HepG2 (cell line): ENCODE data around the gene CDK1. TPM values are rescaled to one million over a fixed set of nuclear protein-coding genes. Genes with fewer than 3 reads are reported as not detected.
A peak's percentile ranks its signal among the peaks of the same experiment; 100 is the strongest.

ENCODE experiments used
- ATAC-seq: fragments of 200-7000 bp; cut with Tn5 transposase; 3 replicates; pipeline ENCODE4 v1.9.1; 2020; ENCODE audit warnings: mild to moderate bottlenecking, moderate library complexity
- BruUV-seq: library from RNA; stranded (reverse); fragments of 400-500 nt; replicated peaks from 2 replicates; lab custom pipeline; 2021; lab: Mats Ljungman, UMichigan
- CTCF ChIA-PET: fragments of 300-600 bp; formaldehyde crosslinking; extraction: SDS; loops from one replicate; lab custom pipeline; 2021; ENCODE audit warnings: low total read pairs, inconsistent platforms, low intra/inter-chr PET ratio; lab: Yijun Ruan, JAX
- POLR2A ChIA-PET: fragments of 350-600 bp; sonication (Branson Sonifier 250); formaldehyde crosslinking; loops from one replicate; lab custom pipeline; 2020; ENCODE audit warnings: antibody characterized with exemption, inconsistent platforms; lab: Yijun Ruan, JAX
- DNase-seq: peaks from one replicate; pipeline ENCODE4 v3.0.0-alpha.2; 2015; ENCODE audit warnings: low spot score
- FAIRE-seq: peaks from 3 replicates; lab custom pipeline; 2011; peaks lifted over from hg19 to GRCh38; lab: Jason Lieb, UNC
- H2AFZ ChIP-seq: one replicate; pipeline ENCODE4 v1.6.1; 2011; ENCODE audit warnings: low read length, inconsistent platforms
- H3K27ac ChIP-seq: fragments of 300-600 bp; 3 replicates; pipeline ENCODE4 v1.8.0; 2011; ENCODE audit warnings: mixed run types, mild to moderate bottlenecking, mixed read lengths, low read length, inconsistent platforms; ENCODE audit not compliant: insufficient read depth; ENCODE audit errors: extremely low read length
- H3K27me3 ChIP-seq, 2 experiments: fragments of 200-600 bp in 1 of 2; 2 replicates in 1 of 2; 3 replicates in 1 of 2; pipeline versions ENCODE4 v1.6.0 to v1.8.0; 2011; ENCODE audit warnings: low read length in 2 of 2, mild to moderate bottlenecking in 2 of 2, moderate library complexity in 2 of 2, inconsistent platforms in 1 of 2; ENCODE audit not compliant: insufficient read depth in 2 of 2, control insufficient read depth in 1 of 2
- H3K36me3 ChIP-seq, 2 experiments: fragments of 200-600 bp in 1 of 2; replicated peaks in 1 of 2; 2 replicates in 1 of 2; 3 replicates in 1 of 2; pipeline versions ENCODE4 v1.5.1 to v1.8.0; 2011; ENCODE audit warnings: low read length in 2 of 2, inconsistent platforms in 1 of 2; ENCODE audit not compliant: insufficient read depth in 2 of 2, control insufficient read depth in 1 of 2
- H3K4me1 ChIP-seq: 2 replicates; pipeline ENCODE4 v1.5.1; 2012; ENCODE audit warnings: low read length, inconsistent platforms; ENCODE audit not compliant: insufficient read depth
- H3K4me2 ChIP-seq: 2 replicates; pipeline ENCODE4 v1.6.0; 2011; ENCODE audit warnings: low read depth, low read length, inconsistent platforms
- H3K4me3 ChIP-seq, 3 experiments: fragments of 200-600 bp in 1 of 3; sonication (generic), shearing (Covaris generic) in 1 of 3; replicated peaks in 1 of 3; 2 replicates each; pipeline ENCODE4 v1.5.1; 2011 to 2016; ENCODE audit warnings: low read length in 3 of 3, inconsistent platforms in 2 of 3, low read depth in 2 of 3, mild to moderate bottlenecking in 2 of 3, control low read depth in 1 of 3, mixed read lengths in 1 of 3; ENCODE audit not compliant: insufficient read depth in 1 of 3
- H3K79me2 ChIP-seq: one replicate; pipeline ENCODE4 v1.6.1; 2011; ENCODE audit warnings: low read length, inconsistent platforms; ENCODE audit not compliant: insufficient read depth
- H3K9ac ChIP-seq: 2 replicates; pipeline ENCODE4 v1.6.0; 2011; ENCODE audit warnings: mild to moderate bottlenecking, low read depth, low read length, inconsistent platforms; ENCODE audit not compliant: insufficient read depth
- H3K9me3 ChIP-seq: 2 replicates; pipeline ENCODE4 v1.5.1; 2012; ENCODE audit warnings: mild to moderate bottlenecking, low read length
- H4K20me1 ChIP-seq: 2 replicates; pipeline ENCODE4 v1.6.0; 2011; ENCODE audit warnings: inconsistent platforms, mild to moderate bottlenecking, low read length, moderate library complexity; ENCODE audit not compliant: insufficient read depth
- CEBPG ChIP-seq: IDR thresholded peaks from 2 replicates; pipeline ENCODE4 v1.6.1; 2016
- EP300 ChIP-seq, 3 experiments: sonication (generic) in 1 of 3; formaldehyde crosslinking in 1 of 3; IDR thresholded peaks; 2 replicates each; pipeline versions ENCODE4 v1.5.1 to v1.6.1; 2011 to 2020; ENCODE audit warnings: low read depth in 2 of 3, low read length in 2 of 3, borderline replicate concordance in 1 of 3, improper control_type of control experiment in 1 of 3, mild to moderate bottlenecking in 1 of 3, missing genetic modification reagents in 1 of 3, moderate library complexity in 1 of 3
- FOXP1 ChIP-seq, 2 experiments: fragments of 450-650 bp in 1 of 2; IDR thresholded peaks; 2 replicates each; pipeline ENCODE4 v1.6.1; 2017 to 2018; ENCODE audit warnings: antibody characterized with exemption in 1 of 2
- ISL2 ChIP-seq: sonication (generic); formaldehyde crosslinking; IDR thresholded peaks from 2 replicates; pipeline ENCODE4 v1.5.0; 2020; ENCODE audit warnings: missing genetic modification reagents
- MAFK ChIP-seq, 2 experiments: IDR thresholded peaks in 1 of 2; conservative IDR thresholded peaks in 1 of 2; 2 replicates each; pipeline ENCODE4 v1.6.1; 2011; ENCODE audit warnings: improper control_type of control experiment in 2 of 2, low read length in 2 of 2
- MED1 ChIP-seq: sonication (generic); formaldehyde crosslinking; IDR thresholded peaks from 2 replicates; pipeline ENCODE4 v1.4.0; 2020; ENCODE audit warnings: missing genetic modification reagents
- PPARG ChIP-seq: conservative IDR thresholded peaks from 2 replicates; pipeline ENCODE4 v1.6.1; 2016; ENCODE audit warnings: missing biosample characterization, missing genetic modification reagents
- RXRB ChIP-seq: IDR thresholded peaks from 2 replicates; pipeline ENCODE4 v1.6.1; 2016; ENCODE audit warnings: borderline replicate concordance, missing genetic modification reagents, missing compliant biosample characterization
- SAP130 ChIP-seq: IDR thresholded peaks from 2 replicates; pipeline ENCODE4 v1.6.1; 2016; ENCODE audit warnings: low read depth
- SOX13 ChIP-seq, 3 experiments: fragments of 450-650 bp in 1 of 3; sonication (generic) in 1 of 3; formaldehyde crosslinking in 1 of 3; IDR thresholded peaks in 2 of 3; conservative IDR thresholded peaks in 1 of 3; 2 replicates each; pipeline versions ENCODE4 v1.5.0 to v1.6.1; 2016 to 2020; ENCODE audit warnings: antibody characterized with exemption in 1 of 3, mild to moderate bottlenecking in 1 of 3, missing compliant biosample characterization in 1 of 3, missing genetic modification reagents in 1 of 3, moderate library complexity in 1 of 3
- WGBS: methylation state at CpG from one replicate; pipeline ENCODE4 v1.1.6; 2017; ENCODE audit warnings: low lambda C conversion rate; 5-methylcytosine and 5-hydroxymethylcytosine counted together
- in situ Hi-C: cut with HindIII; loops from 2 replicates; pipeline ENCODE4 v1.10.0; 2017; ENCODE audit warnings: low pct_unique_long_range_greater_than_20kb; ENCODE audit not compliant: extremely low pct_ligation_motif_present
- intact Hi-C: fragments of 100-400 bp; cut with micrococcal nuclease; formaldehyde crosslinking; loops from one replicate; pipeline ENCODE4 v1.10.0; 2022; ENCODE audit not compliant: unreplicated experiment
- polyA plus RNA-seq, 8 experiments: library from polyadenylated mRNA; depleted of rRNA in 3 of 8; stranded (reverse) in 7 of 8; unstranded in 1 of 8; fragments of >200 nt; fragmentation: Illumina TruSeq in 4 of 8; extraction: Trizol in 4 of 8; gene quantifications; 2 replicates each; pipeline versions ENCODE4 v1.2.1 to v1.2.3, GENCODE V29; 2011 to 2016; ENCODE audit warnings: low read depth in 4 of 8, missing spikeins in 1 of 8, mixed read lengths in 1 of 8; ENCODE audit not compliant: insufficient read depth in 1 of 8
- total RNA-seq, 5 experiments: library from RNA; depleted of rRNA; stranded (reverse); fragments of >200 nt; fragmentation: Illumina TruSeq; extraction: Trizol; gene quantifications; 2 replicates each; pipeline ENCODE4 v1.2.3, GENCODE V29; 2016; ENCODE audit warnings: low read depth in 1 of 5
- TF ChIP-seq, protein P1 (sequence below): sonication (generic); formaldehyde crosslinking; IDR thresholded peaks from 2 replicates; pipeline ENCODE4 v1.4.0; 2020; ENCODE audit warnings: missing genetic modification reagents
- TF ChIP-seq, protein P2 (sequence below): IDR thresholded peaks from 2 replicates; pipeline ENCODE4 v1.4.0; 2020; ENCODE audit warnings: mild to moderate bottlenecking, missing genetic modification reagents

Gene CDK1
- total and polyA plus RNA-seq, 2 of the 13 experiments (the other 11 are each of a cell fraction or from before 2014, with no cell fraction given) = 42.6 to 132 TPM

DNA sequence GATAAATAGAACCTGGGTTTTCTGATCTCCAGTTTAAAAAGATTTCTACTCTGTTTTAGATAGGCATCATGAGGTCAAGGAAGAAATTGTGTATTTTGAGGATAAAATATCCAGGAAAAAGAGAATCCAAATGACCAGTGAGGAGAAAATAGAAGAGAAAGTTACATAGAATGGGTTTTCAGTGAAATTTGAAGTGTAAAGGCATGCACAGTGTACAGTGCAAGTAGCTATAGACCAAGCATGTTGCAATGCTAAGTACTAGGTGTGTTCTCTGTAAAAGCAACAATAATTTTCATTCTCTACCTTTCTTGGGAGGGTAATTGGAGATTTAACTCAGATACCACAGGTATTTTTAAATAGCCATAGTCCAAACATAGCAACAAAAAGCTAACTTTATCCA is 22.6 kb downstream of the CDK1 start:
- Histone ChIP-seq H3K27ac (peak overlapping the region; percentile 5), H3K9me3 (no peaks in the 10 kb centered on the region), H3K4me3 (no peak overlapping the region), H3K79me2 (no peaks in the 10 kb centered on the region), H3K27me3 (no peaks in the 10 kb centered on the region), H3K4me1 (peaks cover 39% of the 10 kb centered on the region), H3K36me3 (no peaks in the 10 kb centered on the region), H3K4me2 (no peak overlapping the region), H3K9ac (no peak overlapping the region), H4K20me1 (no peaks in the 10 kb centered on the region), H2AFZ (no peak overlapping the region)
- in situ Hi-C loops = loop anchor here (25.0 kb wide), 1 partner anchor 811 kb away; no protein-coding TSS in a partner anchor
- ChIA-PET POLR2A (no interaction called here), CTCF (no interaction called here)
- no TSS peak for BruUV-seq
- intact Hi-C loops = no loop called here
- 0 out of 2 replicates have a peak, but pooled peaks have one; percentile 17 for TF ChIP-seq CEBPG (CRISPR knock-in tag)
- TF ChIP-seq, protein P1, sequence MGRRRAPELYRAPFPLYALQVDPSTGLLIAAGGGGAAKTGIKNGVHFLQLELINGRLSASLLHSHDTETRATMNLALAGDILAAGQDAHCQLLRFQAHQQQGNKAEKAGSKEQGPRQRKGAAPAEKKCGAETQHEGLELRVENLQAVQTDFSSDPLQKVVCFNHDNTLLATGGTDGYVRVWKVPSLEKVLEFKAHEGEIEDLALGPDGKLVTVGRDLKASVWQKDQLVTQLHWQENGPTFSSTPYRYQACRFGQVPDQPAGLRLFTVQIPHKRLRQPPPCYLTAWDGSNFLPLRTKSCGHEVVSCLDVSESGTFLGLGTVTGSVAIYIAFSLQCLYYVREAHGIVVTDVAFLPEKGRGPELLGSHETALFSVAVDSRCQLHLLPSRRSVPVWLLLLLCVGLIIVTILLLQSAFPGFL (CRISPR knock-in tag) = no peak
- peak; percentile 53 for ATAC-seq
- FAIRE-seq = no peak
- no peak for DNase-seq

DNA sequence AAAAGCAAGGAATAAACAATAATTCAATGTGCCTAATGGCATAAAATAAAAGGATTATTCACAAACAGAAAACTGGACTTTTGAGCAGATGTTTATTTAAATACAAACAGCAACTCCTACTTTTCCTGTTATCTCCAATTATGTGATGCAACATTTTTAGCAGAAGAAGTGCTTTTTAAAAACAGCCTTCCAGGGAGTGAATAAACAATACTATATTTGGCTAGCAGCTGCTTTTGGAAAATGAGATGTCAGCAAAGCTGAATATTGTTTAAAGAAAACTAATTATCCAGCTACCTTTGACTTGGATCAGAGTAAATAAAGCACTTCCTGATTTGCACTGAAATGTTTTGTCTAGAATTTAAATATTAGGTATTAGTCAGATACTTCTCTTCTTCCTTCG is 23.2 kb downstream of the CDK1 start:
- Histone ChIP-seq H2AFZ (no peak overlapping the region), H3K27me3 (no peaks in the 10 kb centered on the region), H3K9ac (no peak overlapping the region), H4K20me1 (no peaks in the 10 kb centered on the region), H3K9me3 (no peaks in the 10 kb centered on the region), H3K4me3 (no peak overlapping the region), H3K27ac (peak overlapping the region; percentile 5), H3K4me1 (peaks cover 36% of the 10 kb centered on the region), H3K36me3 (no peaks in the 10 kb centered on the region), H3K4me2 (no peak overlapping the region; the same call in 1 of the 2 replicates), H3K79me2 (no peaks in the 10 kb centered on the region)
- intact Hi-C loops (no loop called here), in situ Hi-C loops (loop anchor here (25.0 kb wide), 1 partner anchor 811 kb away; no protein-coding TSS in a partner anchor)
- no TSS peak for BruUV-seq
- 65% methylated on average over 1 of the region's 1 CpG for WGBS
- ATAC-seq = peak; percentile 30; the same call in 1 of the 3 replicates
- DNase-seq = peak; percentile 44
- FAIRE-seq = no peak
- CTCF ChIA-PET = no interaction called here
- POLR2A ChIA-PET = no interaction called here
- peak; percentile 46; the same call in 1 of the 2 replicates for TF ChIP-seq CEBPG (CRISPR knock-in tag)
- TF ChIP-seq, protein P2, sequence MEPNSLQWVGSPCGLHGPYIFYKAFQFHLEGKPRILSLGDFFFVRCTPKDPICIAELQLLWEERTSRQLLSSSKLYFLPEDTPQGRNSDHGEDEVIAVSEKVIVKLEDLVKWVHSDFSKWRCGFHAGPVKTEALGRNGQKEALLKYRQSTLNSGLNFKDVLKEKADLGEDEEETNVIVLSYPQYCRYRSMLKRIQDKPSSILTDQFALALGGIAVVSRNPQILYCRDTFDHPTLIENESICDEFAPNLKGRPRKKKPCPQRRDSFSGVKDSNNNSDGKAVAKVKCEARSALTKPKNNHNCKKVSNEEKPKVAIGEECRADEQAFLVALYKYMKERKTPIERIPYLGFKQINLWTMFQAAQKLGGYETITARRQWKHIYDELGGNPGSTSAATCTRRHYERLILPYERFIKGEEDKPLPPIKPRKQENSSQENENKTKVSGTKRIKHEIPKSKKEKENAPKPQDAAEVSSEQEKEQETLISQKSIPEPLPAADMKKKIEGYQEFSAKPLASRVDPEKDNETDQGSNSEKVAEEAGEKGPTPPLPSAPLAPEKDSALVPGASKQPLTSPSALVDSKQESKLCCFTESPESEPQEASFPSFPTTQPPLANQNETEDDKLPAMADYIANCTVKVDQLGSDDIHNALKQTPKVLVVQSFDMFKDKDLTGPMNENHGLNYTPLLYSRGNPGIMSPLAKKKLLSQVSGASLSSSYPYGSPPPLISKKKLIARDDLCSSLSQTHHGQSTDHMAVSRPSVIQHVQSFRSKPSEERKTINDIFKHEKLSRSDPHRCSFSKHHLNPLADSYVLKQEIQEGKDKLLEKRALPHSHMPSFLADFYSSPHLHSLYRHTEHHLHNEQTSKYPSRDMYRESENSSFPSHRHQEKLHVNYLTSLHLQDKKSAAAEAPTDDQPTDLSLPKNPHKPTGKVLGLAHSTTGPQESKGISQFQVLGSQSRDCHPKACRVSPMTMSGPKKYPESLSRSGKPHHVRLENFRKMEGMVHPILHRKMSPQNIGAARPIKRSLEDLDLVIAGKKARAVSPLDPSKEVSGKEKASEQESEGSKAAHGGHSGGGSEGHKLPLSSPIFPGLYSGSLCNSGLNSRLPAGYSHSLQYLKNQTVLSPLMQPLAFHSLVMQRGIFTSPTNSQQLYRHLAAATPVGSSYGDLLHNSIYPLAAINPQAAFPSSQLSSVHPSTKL (CRISPR knock-in tag) = peak; percentile 51; the same call in 1 of the 2 replicates
- TF ChIP-seq EP300 (IDR thresholded peaks at IDR 0.05; ENCODE audit: low read depth in 2 of 2, low read length in 2 of 2) = peak in 1 of 2 experiments; percentile 31; a peak in 1 of 4 replicates
- no peak for TF ChIP-seq EP300 (CRISPR knock-in tag; IDR thresholded peaks at IDR 0.05; ENCODE audit: borderline replicate concordance)
- TF ChIP-seq RXRB = peak; percentile 29; the same call in 1 of the 2 replicates
- no peak for TF ChIP-seq SOX13 (IDR thresholded peaks at IDR 0.05)
- TF ChIP-seq SOX13 (CRISPR knock-in tag; conservative IDR thresholded peaks at IDR 0.05 in 1 of 2, IDR thresholded peaks at IDR 0.05 in 1 of 2) = peak in 1 of 2 experiments; percentile 40; a peak in 1 of 4 replicates
- TF ChIP-seq FOXP1 (IDR thresholded peaks at IDR 0.05) = no peak
- TF ChIP-seq FOXP1 (CRISPR knock-in tag; IDR thresholded peaks at IDR 0.05) = peak; percentile 79
- TF ChIP-seq ISL2 (CRISPR knock-in tag) = peak; percentile 30; the same call in 1 of the 2 replicates
- peak; percentile 71 for TF ChIP-seq PPARG
- TF ChIP-seq MAFK (conservative IDR thresholded peaks at IDR 0.05 in 1 of 2, IDR thresholded peaks at IDR 0.05 in 1 of 2; ENCODE audit: low read length in 2 of 2) = peak; percentile 81 to 84
- TF ChIP-seq MED1 (CRISPR knock-in tag) = peak; percentile 48
- TF ChIP-seq SAP130 (CRISPR knock-in tag) = peak; percentile 15
